BJ (cell line): ENCODE measurements around the gene CDKN2AIPNL. TPM values are rescaled to one million over a fixed set of nuclear protein-coding genes. Genes with fewer than 3 reads are reported as not detected.

Experiments
- CTCF ChIA-PET: fragments of 350-600 bp; formaldehyde crosslinking; extraction: SDS; loops from one replicate; lab custom pipeline; 2021; ENCODE audit warnings: antibody characterized with exemption, inconsistent platforms; lab: Yijun Ruan, JAX
- POLR2A ChIA-PET: fragments of 300-600 bp; sonication (Branson Sonifier 250); formaldehyde crosslinking; extraction: SDS; loops from one replicate; lab custom pipeline; 2021; ENCODE audit warnings: antibody characterized with exemption; lab: Charles Lee
- DNase-seq: peaks from one replicate; pipeline ENCODE4 v3.0.0-alpha.2; 2011; ENCODE audit warnings: low read depth
- H3K27me3 ChIP-seq: 2 replicates; pipeline ENCODE4 v1.6.0; 2011; ENCODE audit warnings: low read length; ENCODE audit not compliant: control insufficient read depth, insufficient read depth
- H3K36me3 ChIP-seq: 2 replicates; pipeline ENCODE4 v1.5.1; 2011; ENCODE audit warnings: low read length; ENCODE audit not compliant: control insufficient read depth, insufficient read depth
- H3K4me3 ChIP-seq: 2 replicates; pipeline ENCODE4 v1.5.1; 2011; ENCODE audit warnings: low read depth, mild to moderate bottlenecking, control low read depth, low read length
- polyA plus RNA-seq: library from polyadenylated mRNA; depleted of rRNA; stranded (reverse); fragments of >200 nt; gene quantifications from 2 replicates; pipeline ENCODE4 v1.2.3, GENCODE V29; 2011
- TF ChIP-seq, protein P1 (sequence below): IDR thresholded peaks from 2 replicates; pipeline ENCODE4 v1.5.1; 2011; ENCODE audit warnings: low read depth, mild to moderate bottlenecking, control low read depth, inconsistent platforms, low read length, moderate library complexity; ENCODE audit not compliant: insufficient read depth

The CDKN2AIPNL gene
- polyA plus RNA-seq, 1 experiment = 10.5 TPM

DNA sequence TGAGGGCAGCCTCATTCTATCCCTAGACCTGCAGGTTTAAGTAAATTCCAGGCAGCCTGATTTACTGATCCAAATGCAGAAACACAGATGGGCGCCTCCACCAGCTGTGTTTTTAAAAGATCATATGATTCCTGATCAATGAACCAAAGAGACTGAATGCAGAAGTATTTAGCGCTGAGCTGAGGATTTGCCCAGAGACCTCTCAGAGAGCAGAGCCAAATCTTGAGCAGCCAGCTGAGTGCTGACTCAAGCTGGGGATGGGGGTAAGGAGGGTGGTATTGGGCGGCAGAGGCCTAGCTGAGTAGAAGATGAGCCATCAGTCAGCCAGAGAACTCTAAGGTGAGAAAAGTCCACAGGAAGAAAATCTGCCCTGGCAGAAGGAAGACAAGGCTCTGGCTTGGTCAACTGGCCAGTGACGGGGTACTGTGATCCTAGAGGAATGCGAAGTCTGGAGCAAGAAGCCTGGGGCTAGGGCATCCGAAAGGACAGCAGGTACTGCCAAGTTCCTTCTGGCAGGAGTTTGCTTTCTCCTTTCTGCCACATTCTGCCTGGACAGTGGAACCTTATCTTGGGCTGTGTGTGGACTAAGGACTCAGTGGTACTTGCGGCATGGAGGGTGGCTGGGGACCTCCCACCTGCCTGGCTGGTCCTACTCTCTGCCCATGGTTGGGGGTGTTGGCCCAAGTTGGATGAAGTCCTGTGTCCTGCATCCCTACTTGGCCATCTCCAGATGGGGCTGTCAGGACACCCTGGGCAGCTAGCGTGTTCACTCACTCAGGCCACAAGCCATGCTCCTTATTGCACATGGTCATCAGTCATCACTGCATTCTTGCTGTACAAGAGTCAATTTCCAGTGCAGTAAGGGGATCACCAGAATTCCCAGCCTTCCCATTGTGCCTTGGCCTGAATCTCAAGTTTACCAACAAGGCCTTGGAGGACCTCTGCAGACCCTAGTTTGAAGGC is 34.5 kb upstream of the CDKN2AIPNL start:
- no peak for DNase-seq
- Histone ChIP-seq H3K27me3 (no peaks in the 10 kb centered on the region), H3K36me3 (no peaks in the 10 kb centered on the region), H3K4me3 (no peak overlapping the region)
- TF ChIP-seq, protein P1, sequence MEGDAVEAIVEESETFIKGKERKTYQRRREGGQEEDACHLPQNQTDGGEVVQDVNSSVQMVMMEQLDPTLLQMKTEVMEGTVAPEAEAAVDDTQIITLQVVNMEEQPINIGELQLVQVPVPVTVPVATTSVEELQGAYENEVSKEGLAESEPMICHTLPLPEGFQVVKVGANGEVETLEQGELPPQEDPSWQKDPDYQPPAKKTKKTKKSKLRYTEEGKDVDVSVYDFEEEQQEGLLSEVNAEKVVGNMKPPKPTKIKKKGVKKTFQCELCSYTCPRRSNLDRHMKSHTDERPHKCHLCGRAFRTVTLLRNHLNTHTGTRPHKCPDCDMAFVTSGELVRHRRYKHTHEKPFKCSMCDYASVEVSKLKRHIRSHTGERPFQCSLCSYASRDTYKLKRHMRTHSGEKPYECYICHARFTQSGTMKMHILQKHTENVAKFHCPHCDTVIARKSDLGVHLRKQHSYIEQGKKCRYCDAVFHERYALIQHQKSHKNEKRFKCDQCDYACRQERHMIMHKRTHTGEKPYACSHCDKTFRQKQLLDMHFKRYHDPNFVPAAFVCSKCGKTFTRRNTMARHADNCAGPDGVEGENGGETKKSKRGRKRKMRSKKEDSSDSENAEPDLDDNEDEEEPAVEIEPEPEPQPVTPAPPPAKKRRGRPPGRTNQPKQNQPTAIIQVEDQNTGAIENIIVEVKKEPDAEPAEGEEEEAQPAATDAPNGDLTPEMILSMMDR = no peak
- ChIA-PET POLR2A (interaction anchor here (0.6 kb wide), 1 partner anchor 10 kb away, joined by 6 read pairs; no protein-coding TSS in a partner anchor), CTCF (interaction anchor here (1.5 kb wide), 1 partner anchor 18 kb away, joined by 6 read pairs; no protein-coding TSS in a partner anchor)

DNA sequence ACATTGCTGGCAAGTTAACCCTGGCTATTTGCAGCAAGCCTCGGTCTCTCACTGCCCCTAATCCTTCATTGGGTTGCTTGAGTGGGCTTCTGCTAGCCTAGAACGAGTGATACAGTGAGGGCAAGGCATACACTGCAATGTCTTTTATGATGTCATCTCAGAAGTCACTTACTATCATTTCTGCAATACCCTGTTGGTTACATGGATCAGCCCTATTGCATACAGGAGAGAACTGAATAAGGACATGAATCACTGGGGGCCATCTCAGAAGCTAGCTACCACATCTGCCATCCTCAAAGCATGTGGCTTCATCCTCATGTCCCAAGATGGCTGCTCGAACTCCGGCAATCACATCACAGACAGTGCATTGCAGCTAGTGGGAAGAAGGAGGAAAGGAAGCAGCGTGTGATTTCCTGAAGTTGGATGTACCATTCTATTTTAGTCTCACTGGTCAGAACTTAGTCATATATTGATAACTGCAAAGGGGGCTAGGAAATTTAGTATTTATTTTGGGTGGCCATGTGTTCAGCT is 33.3 kb upstream of the CDKN2AIPNL start:
- no peak overlapping the region for H3K4me3 ChIP-seq
- no peaks in the 10 kb centered on the region for H3K36me3 ChIP-seq
- ChIA-PET POLR2A (no interaction called here), CTCF (interaction anchor here (1.5 kb wide), 1 partner anchor 19 kb away, joined by 6 read pairs; no protein-coding TSS in a partner anchor)
- no peaks in the 10 kb centered on the region for H3K27me3 ChIP-seq
- TF ChIP-seq, protein P1 = no peak
- DNase-seq = no peak

DNA sequence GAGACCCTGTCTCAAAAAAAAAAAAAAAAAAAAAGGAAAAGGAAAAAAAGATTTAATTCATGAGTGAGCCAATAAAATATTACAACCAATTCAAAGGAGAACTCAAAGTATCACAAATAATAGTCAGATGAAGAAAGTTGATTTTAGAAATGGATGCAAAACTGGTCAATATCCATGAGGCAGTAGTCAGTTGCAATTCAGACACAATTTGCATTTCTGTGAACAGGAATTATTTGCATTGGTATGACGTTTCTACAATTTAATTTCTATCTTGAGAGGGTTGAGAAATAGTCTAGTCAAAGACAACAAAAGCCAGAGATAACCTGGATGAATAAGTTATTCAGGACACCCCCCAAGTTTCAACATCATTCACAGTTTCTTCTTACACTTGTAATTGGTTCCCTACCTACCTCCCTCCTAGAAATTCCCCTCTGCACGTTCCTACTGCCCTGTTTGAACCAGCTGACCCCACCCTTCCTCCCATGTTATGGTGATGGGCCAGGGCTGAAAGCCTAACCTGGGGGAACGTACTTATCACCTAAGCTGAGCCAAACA is 28.6 kb upstream of the CDKN2AIPNL start:
- CTCF ChIA-PET = interaction anchor here (2.0 kb wide), 1 partner anchor 29 kb away, joined by 5 read pairs; the partner anchor contains the start of gene CDKN2AIPNL
- H3K36me3 ChIP-seq = no peaks in the 10 kb centered on the region
- no peaks in the 10 kb centered on the region for H3K27me3 ChIP-seq
- no peak for DNase-seq
- no peak overlapping the region for H3K4me3 ChIP-seq
- POLR2A ChIA-PET = interaction anchor here (0.7 kb wide), 1 partner anchor 10 kb away, joined by 10 read pairs; no protein-coding TSS in a partner anchor
- TF ChIP-seq, protein P1 = no peak

DNA sequence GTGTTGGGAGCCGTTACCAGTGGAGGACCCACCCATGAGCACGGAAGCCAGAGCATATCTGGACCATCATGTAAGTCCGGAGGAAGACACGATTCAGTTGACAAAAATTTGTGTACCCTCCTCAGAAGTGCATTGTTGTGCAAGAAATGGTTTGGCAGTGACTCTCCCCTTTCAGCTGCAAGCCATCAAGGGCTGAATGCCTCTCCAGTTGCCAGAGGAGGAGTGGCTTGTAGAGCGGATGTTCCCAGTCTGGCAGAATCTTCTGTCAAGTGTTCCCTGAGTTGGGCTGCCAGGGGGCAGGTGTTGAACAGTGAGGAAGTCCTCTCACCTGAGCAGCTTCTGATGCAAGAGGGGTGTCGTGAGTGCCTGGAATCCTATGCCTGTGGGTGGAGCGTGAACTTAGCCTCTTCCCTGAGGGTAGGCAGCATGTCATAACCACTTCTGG is 27.6 kb upstream of the CDKN2AIPNL start:
- TF ChIP-seq, protein P1 = no peak
- no peaks in the 10 kb centered on the region for H3K36me3 ChIP-seq
- POLR2A ChIA-PET = interaction anchor here (0.6 kb wide), 1 partner anchor 13 kb away, joined by 6 read pairs; no protein-coding TSS in a partner anchor
- peak; percentile 98 for DNase-seq
- CTCF ChIA-PET = interaction anchor here (1.3 to 1.7 kb wide), 2 partner anchors 21 to 38 kb away, joined by 3 to 4 read pairs; no protein-coding TSS in a partner anchor
- no peaks in the 10 kb centered on the region for H3K27me3 ChIP-seq
- no peak overlapping the region for H3K4me3 ChIP-seq
